HepG2 (cell line): ENCODE measurements around the gene IMMP1L. TPM values are rescaled to one million over a fixed set of nuclear protein-coding genes. Genes with fewer than 3 reads are reported as not detected.

Source experiments
- ARID5B ChIP-seq: IDR thresholded peaks from 2 replicates; pipeline ENCODE4 v1.4.0; 2020; ENCODE audit warnings: mild to moderate bottlenecking, missing genetic modification reagents
- CCAR2 ChIP-seq: fragments of 200-400 bp; formaldehyde crosslinking; optimal IDR thresholded peaks from 2 replicates; pipeline ENCODE3; 2018; ENCODE audit warnings: low read depth, mild to moderate bottlenecking, low read length, moderate library complexity
- CENPX ChIP-seq: sonication (generic); formaldehyde crosslinking; IDR thresholded peaks from 2 replicates; pipeline ENCODE4 v1.9.0; 2021; ENCODE audit warnings: mild to moderate bottlenecking, missing genetic modification reagents, moderate library complexity
- DPF2 ChIP-seq: sonication (generic); formaldehyde crosslinking; IDR thresholded peaks from 2 replicates; pipeline ENCODE4 v1.4.0; 2020; ENCODE audit warnings: mild to moderate bottlenecking, low read depth, missing genetic modification reagents, borderline replicate concordance
- FOXJ3 ChIP-seq: sonication (generic); formaldehyde crosslinking; IDR thresholded peaks from 2 replicates; pipeline ENCODE4 v1.4.0; 2020; ENCODE audit warnings: missing genetic modification reagents, mild to moderate bottlenecking, borderline replicate concordance
- MED13 ChIP-seq: sonication (generic); formaldehyde crosslinking; IDR thresholded peaks from 2 replicates; pipeline ENCODE4 v1.5.0; 2020; ENCODE audit warnings: missing genetic modification reagents
- RBM39 ChIP-seq: fragments of 200-400 bp; formaldehyde crosslinking; IDR thresholded peaks from one replicate; pipeline ENCODE4 v1.6.1; 2018; ENCODE audit warnings: antibody characterized with exemption, mild to moderate bottlenecking, low read depth, low read length; ENCODE audit not compliant: poor library complexity, severe bottlenecking
- RXRA ChIP-seq: sonication (generic); formaldehyde crosslinking; IDR thresholded peaks from 2 replicates; pipeline ENCODE4 v1.5.1; 2020; ENCODE audit warnings: missing genetic modification reagents
- TAF15 ChIP-seq: fragments of 200-400 bp; formaldehyde crosslinking; IDR thresholded peaks from one replicate; pipeline ENCODE4 v1.6.1; 2018; ENCODE audit warnings: mild to moderate bottlenecking, low read depth, low read length; ENCODE audit not compliant: poor library complexity, severe bottlenecking
- ZNF256 ChIP-seq: sonication (generic); formaldehyde crosslinking; conservative IDR thresholded peaks from 2 replicates; pipeline ENCODE4 v1.4.0; 2020; ENCODE audit warnings: missing genetic modification reagents
- ZNF30 ChIP-seq: sonication (generic); formaldehyde crosslinking; IDR thresholded peaks from 2 replicates; pipeline ENCODE4 v1.5.0; 2020; ENCODE audit warnings: mild to moderate bottlenecking, missing genetic modification reagents
- ZNF574 ChIP-seq: sonication (generic); formaldehyde crosslinking; IDR thresholded peaks from 2 replicates; pipeline ENCODE4 v1.4.0; 2020; ENCODE audit warnings: missing genetic modification reagents
- ZNF891 ChIP-seq: sonication (generic); formaldehyde crosslinking; IDR thresholded peaks from 2 replicates; pipeline ENCODE4 v1.5.0; 2020; ENCODE audit warnings: mild to moderate bottlenecking, missing genetic modification reagents
- ZSCAN30 ChIP-seq: sonication (generic); formaldehyde crosslinking; IDR thresholded peaks from 2 replicates; pipeline ENCODE4 v1.5.0; 2020; ENCODE audit warnings: mild to moderate bottlenecking, missing genetic modification reagents
- polyA plus RNA-seq, 8 experiments: library from polyadenylated mRNA; depleted of rRNA in 3 of 8; stranded (reverse) in 7 of 8; unstranded in 1 of 8; fragments of >200 nt; fragmentation: Illumina TruSeq in 4 of 8; extraction: Trizol in 4 of 8; gene quantifications; 2 replicates each; pipeline versions ENCODE4 v1.2.1 to v1.2.3, GENCODE V29; 2011 to 2016; ENCODE audit warnings: low read depth in 4 of 8, missing spikeins in 1 of 8, mixed read lengths in 1 of 8; ENCODE audit not compliant: insufficient read depth in 1 of 8
- total RNA-seq, 5 experiments: library from RNA; depleted of rRNA; stranded (reverse); fragments of >200 nt; fragmentation: Illumina TruSeq; extraction: Trizol; gene quantifications; 2 replicates each; pipeline ENCODE4 v1.2.3, GENCODE V29; 2016; ENCODE audit warnings: low read depth in 1 of 5
- TF ChIP-seq, protein P1 (sequence below): sonication (generic); formaldehyde crosslinking; IDR thresholded peaks from 2 replicates; pipeline ENCODE4 v1.9.0; 2021; ENCODE audit warnings: mild to moderate bottlenecking, missing genetic modification reagents

The IMMP1L gene
- total and polyA plus RNA-seq, 2 of the 13 experiments (the other 11 are each of a cell fraction or from before 2014, with no cell fraction given) = 42.4 to 57.9 TPM

DNA sequence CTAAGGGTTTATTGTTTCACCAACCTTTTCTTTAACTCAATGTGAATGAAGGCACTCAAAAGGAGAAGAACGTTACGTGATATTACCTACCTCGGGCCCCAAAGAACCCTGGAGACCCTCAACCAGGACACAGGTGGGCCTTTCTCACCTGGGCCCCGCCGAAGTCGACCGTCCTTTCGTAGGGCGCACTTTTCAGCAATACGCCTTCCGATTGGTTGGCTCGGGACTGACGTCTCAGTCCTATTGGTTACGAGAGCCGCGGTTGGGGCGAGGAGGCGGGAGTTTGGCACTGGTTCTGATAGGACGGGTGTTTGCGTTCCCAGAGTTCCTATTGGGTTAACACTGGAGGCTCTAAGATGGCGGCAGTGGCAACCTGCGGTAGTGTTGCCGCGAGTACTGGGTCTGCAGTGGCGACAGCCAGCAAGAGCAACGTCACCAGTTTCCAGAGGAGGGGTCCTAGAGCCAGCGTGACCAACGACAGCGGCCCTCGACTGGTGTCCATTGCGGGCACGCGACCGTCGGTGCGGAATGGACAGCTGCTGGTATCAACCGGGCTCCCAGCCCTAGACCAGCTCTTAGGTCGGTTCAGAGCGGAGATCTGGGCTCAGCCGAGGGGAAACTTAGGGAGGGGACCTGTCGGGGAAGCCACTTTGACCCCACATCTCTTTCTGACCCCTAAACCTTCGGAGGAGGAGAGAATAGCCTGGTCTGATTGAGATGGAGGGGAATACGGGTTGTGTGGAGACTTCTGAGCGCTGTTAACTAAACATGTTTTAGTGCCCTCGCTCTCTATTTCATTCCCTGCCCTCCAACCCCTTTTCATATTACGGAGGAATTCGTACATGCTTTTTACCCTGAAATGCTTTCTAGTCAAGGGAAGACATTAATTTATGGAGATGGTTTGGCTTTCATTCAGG lies at the start of gene IMMP1L, which contains the start of gene ELP4 (continued):
- TF ChIP-seq FOXJ3 (CRISPR knock-in tag) = no peak
- no peak for TF ChIP-seq CENPX (CRISPR knock-in tag)
- no peak for TF ChIP-seq RBM39
- TF ChIP-seq ZNF574 = peak; percentile 67
- TF ChIP-seq DPF2 (CRISPR knock-in tag) = no peak
- TF ChIP-seq ZNF30 (CRISPR knock-in tag) = no peak
- TF ChIP-seq ARID5B (CRISPR knock-in tag) = 0 out of 2 replicates have a peak, but pooled peaks have one; percentile 3
- no peak for TF ChIP-seq CCAR2
- TF ChIP-seq TAF15 = no peak
- TF ChIP-seq, protein P1, sequence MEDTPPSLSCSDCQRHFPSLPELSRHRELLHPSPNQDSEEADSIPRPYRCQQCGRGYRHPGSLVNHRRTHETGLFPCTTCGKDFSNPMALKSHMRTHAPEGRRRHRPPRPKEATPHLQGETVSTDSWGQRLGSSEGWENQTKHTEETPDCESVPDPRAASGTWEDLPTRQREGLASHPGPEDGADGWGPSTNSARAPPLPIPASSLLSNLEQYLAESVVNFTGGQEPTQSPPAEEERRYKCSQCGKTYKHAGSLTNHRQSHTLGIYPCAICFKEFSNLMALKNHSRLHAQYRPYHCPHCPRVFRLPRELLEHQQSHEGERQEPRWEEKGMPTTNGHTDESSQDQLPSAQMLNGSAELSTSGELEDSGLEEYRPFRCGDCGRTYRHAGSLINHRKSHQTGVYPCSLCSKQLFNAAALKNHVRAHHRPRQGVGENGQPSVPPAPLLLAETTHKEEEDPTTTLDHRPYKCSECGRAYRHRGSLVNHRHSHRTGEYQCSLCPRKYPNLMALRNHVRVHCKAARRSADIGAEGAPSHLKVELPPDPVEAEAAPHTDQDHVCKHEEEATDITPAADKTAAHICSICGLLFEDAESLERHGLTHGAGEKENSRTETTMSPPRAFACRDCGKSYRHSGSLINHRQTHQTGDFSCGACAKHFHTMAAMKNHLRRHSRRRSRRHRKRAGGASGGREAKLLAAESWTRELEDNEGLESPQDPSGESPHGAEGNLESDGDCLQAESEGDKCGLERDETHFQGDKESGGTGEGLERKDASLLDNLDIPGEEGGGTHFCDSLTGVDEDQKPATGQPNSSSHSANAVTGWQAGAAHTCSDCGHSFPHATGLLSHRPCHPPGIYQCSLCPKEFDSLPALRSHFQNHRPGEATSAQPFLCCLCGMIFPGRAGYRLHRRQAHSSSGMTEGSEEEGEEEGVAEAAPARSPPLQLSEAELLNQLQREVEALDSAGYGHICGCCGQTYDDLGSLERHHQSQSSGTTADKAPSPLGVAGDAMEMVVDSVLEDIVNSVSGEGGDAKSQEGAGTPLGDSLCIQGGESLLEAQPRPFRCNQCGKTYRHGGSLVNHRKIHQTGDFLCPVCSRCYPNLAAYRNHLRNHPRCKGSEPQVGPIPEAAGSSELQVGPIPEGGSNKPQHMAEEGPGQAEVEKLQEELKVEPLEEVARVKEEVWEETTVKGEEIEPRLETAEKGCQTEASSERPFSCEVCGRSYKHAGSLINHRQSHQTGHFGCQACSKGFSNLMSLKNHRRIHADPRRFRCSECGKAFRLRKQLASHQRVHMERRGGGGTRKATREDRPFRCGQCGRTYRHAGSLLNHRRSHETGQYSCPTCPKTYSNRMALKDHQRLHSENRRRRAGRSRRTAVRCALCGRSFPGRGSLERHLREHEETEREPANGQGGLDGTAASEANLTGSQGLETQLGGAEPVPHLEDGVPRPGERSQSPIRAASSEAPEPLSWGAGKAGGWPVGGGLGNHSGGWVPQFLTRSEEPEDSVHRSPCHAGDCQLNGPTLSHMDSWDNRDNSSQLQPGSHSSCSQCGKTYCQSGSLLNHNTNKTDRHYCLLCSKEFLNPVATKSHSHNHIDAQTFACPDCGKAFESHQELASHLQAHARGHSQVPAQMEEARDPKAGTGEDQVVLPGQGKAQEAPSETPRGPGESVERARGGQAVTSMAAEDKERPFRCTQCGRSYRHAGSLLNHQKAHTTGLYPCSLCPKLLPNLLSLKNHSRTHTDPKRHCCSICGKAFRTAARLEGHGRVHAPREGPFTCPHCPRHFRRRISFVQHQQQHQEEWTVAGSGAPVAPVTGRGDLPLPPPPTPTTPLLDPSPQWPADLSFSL (CRISPR knock-in tag) = no peak
- TF ChIP-seq ZNF256 (CRISPR knock-in tag) = no peak
- no peak for TF ChIP-seq MED13 (CRISPR knock-in tag)
- TF ChIP-seq ZNF891 (CRISPR knock-in tag) = no peak
- TF ChIP-seq RXRA (CRISPR knock-in tag) = peak; percentile 31; the same call in 1 of the 2 replicates
- no peak for TF ChIP-seq ZSCAN30
